Duodenal mucosa (tissue), 2 donors: ENCODE data around the gene ALKBH2.

Source experiments
- H3K27ac ChIP-seq: one replicate; pipeline ENCODE4 v1.7.0; 2013; ENCODE audit warnings: low read depth, low read length
- H3K27me3 ChIP-seq, 2 donors: one replicate each; pipeline ENCODE4 v1.7.0; 2013; ENCODE audit warnings: low read length in 2 of 2, control low read depth in 1 of 2; ENCODE audit not compliant: insufficient read depth in 2 of 2, control insufficient read depth in 1 of 2
- H3K36me3 ChIP-seq, 2 donors: one replicate each; pipeline ENCODE4 v1.7.0; 2013; ENCODE audit warnings: low read length in 2 of 2, control low read depth in 1 of 2; ENCODE audit not compliant: insufficient read depth in 2 of 2, control insufficient read depth in 1 of 2
- H3K4me1 ChIP-seq, 2 donors: one replicate each; pipeline ENCODE4 v1.7.0; 2013; ENCODE audit warnings: low read length in 2 of 2, control low read depth in 1 of 2; ENCODE audit not compliant: insufficient read depth in 2 of 2, control insufficient read depth in 1 of 2
- H3K4me3 ChIP-seq, 2 donors: one replicate each; pipeline ENCODE4 v1.7.0; 2013; ENCODE audit warnings: low read length in 2 of 2, low read depth in 1 of 2
- H3K9ac ChIP-seq, 2 donors: one replicate each; pipeline ENCODE4 v1.7.0; 2013; ENCODE audit warnings: low read length in 2 of 2, low read depth in 1 of 2
- H3K9me3 ChIP-seq, 2 donors: one replicate each; pipeline ENCODE4 v1.7.0; 2013; ENCODE audit warnings: low read length in 2 of 2, control low read depth in 1 of 2; ENCODE audit not compliant: control insufficient read depth in 1 of 2

The ALKBH2 gene

GRCh38 chr12:109127533-109128242 lies 34.4 kb upstream of the ALKBH2 start:
- Histone ChIP-seq H3K27me3 (no peaks in the 10 kb centered on the region), H3K36me3 (peaks cover 0 to 17% of the 10 kb centered on the region in 2 donors), H3K4me1 (peaks cover 0 to 5% of the 10 kb centered on the region in 2 donors), H3K9ac (no peak overlapping the region), H3K27ac (no peak overlapping the region), H3K4me3 (no peak overlapping the region), H3K9me3 (no peaks in the 10 kb centered on the region)

DNA sequence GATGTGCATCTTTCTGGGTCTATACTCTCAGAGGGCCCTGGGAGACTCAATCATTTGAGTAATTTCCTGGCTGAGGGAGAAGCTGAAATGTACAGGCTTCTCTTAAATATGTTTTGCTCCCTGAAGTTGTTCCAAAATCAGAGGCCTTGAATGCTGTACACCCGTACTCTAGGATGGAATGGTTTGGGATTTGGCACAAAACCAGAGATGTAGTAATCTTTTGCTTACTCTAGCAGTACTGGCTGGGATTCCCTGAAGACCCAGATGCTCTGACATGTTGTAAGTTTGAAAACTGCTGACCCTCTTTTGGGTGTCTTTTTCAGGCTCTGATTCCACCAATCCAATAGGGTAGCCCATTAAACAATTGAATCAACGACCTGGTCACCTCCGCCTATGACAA lies 33.5 kb upstream of the ALKBH2 start:
- Histone ChIP-seq H3K36me3 (peaks cover 0 to 18% of the 10 kb centered on the region in 2 donors), H3K27ac (no peak overlapping the region), H3K27me3 (no peaks in the 10 kb centered on the region), H3K4me1 (peaks cover 0 to 5% of the 10 kb centered on the region in 2 donors), H3K4me3 (no peak overlapping the region), H3K9me3 (no peaks in the 10 kb centered on the region), H3K9ac (no peak overlapping the region)

DNA sequence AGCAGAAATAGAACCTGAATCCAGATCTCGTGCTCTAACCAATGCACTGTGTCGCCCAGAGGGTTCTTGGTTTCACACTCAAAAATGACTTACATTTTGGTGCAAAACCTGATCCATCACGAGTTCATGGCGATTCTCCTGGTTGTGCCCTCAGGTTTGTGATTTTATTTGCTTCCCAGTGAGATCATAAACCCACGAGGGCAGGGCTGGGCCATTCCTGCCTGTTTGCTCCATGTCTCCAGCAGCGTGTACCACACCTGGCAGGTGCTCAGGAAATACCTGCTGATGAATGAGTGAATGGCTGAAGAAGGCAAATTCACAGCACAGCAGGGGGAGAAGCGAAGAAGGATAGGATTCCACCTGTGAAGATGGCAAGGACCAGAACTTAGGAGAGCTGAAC lies 32.5 kb upstream of the ALKBH2 start:
- Histone ChIP-seq H3K4me3 (no peak overlapping the region), H3K9me3 (no peaks in the 10 kb centered on the region), H3K27me3 (no peaks in the 10 kb centered on the region), H3K36me3 (peaks cover 0 to 24% of the 10 kb centered on the region in 2 donors), H3K4me1 (peaks cover 0 to 5% of the 10 kb centered on the region in 2 donors), H3K27ac (no peak overlapping the region), H3K9ac (no peak overlapping the region)

- H3K36me3 ChIP-seq, result peaks cover 0 to 18% of the 10 kb centered on the region in 2 donors
- no peak overlapping the region for H3K9ac ChIP-seq
- H3K27me3 ChIP-seq, result no peaks in the 10 kb centered on the region
- H3K4me3 ChIP-seq, result no peak overlapping the region
- H3K9me3 ChIP-seq, result no peaks in the 10 kb centered on the region
- H3K27ac ChIP-seq, result no peak overlapping the region
- H3K4me1 ChIP-seq, result peaks cover 6 to 11% of the 10 kb centered on the region in 2 donors
Measured at GRCh38 chr12:109124878-109125648, 31.8 kb upstream of the ALKBH2 start.

DNA sequence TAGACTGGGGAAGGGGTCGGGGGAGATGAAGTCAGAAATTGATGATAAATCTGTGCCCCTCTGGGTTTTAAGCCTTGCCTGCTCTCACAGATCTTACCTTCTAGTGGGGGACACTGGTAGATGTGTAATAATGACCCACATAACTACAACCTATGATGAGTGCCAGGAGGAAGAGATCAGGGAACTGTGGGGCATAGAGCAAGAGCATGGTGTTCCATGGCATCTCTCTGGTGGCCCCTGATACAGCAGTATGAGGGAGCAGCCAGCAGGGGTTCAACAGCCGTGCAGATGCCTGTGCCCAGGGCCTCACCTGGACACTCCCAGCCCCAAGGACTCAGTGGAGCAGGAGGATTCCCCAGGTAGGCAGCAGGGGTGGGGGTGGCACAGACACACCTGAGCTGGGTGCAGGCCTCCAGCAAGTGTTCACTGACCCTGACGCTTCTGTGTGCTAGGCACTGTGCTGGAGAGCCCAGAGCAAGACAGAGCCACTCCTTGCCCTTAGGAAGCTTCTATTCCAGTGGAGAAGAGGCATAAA lies 28.1 kb upstream of the ALKBH2 start:
- Histone ChIP-seq H3K27ac (no peak overlapping the region), H3K9me3 (no peaks in the 10 kb centered on the region)

GRCh38 chr12:109120557-109120956 lies 27.3 kb upstream of the ALKBH2 start:
- H3K4me1 ChIP-seq, result peaks cover 36 to 39% of the 10 kb centered on the region in 2 donors
- no peaks in the 10 kb centered on the region for H3K27me3 ChIP-seq
- no peak overlapping the region for H3K27ac ChIP-seq
- H3K36me3 ChIP-seq, result peaks cover 0 to 7% of the 10 kb centered on the region in 2 donors
- H3K9ac ChIP-seq, result no peak overlapping the region
- H3K9me3 ChIP-seq, result no peaks in the 10 kb centered on the region
- no peak overlapping the region for H3K4me3 ChIP-seq

More for the DNA sequence above, 28.1 kb upstream of the ALKBH2 start:
- Histone ChIP-seq H3K27me3 (no peaks in the 10 kb centered on the region), H3K9ac (no peak overlapping the region), H3K36me3 (peaks cover 0 to 14% of the 10 kb centered on the region in 2 donors), H3K4me1 (peaks cover 27 to 35% of the 10 kb centered on the region in 2 donors), H3K4me3 (no peak overlapping the region)

GRCh38 chr12:109120095-109120494 lies 26.8 kb upstream of the ALKBH2 start:
- Histone ChIP-seq H3K27me3 (no peaks in the 10 kb centered on the region), H3K27ac (no peak overlapping the region), H3K9ac (no peak overlapping the region), H3K9me3 (no peaks in the 10 kb centered on the region), H3K4me3 (no peak overlapping the region), H3K36me3 (peaks cover 0 to 7% of the 10 kb centered on the region in 2 donors), H3K4me1 (peaks cover 40 to 43% of the 10 kb centered on the region in 2 donors)

DNA sequence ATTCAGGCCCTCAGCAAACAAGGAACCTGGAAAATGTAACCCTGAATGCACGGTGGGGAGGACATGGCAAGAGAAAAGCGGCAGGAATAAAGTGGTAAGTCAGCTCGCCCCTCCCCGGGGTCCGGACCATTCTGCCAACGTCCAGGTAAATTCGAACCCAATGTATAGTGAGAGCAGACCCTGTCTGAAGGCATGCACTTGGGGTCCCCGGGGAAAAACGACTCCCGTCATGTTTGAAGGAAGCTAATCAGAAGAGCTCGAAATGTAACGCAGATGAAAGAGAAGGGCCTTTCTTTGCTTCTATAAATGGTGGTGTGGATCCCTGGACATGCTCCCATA lies 23.3 kb upstream of the ALKBH2 start:
- H3K9ac ChIP-seq, result peak overlapping the region; percentile 3 to 48
- peak overlapping the region in 1 of 2 donors; percentile 57 for H3K4me3 ChIP-seq
- peaks cover 67 to 71% of the 10 kb centered on the region in 2 donors for H3K4me1 ChIP-seq
- peaks cover 0 to 4% of the 10 kb centered on the region in 2 donors for H3K36me3 ChIP-seq
- no peaks in the 10 kb centered on the region for H3K9me3 ChIP-seq
- H3K27me3 ChIP-seq, result no peaks in the 10 kb centered on the region
- peak overlapping the region; percentile 77 for H3K27ac ChIP-seq

DNA sequence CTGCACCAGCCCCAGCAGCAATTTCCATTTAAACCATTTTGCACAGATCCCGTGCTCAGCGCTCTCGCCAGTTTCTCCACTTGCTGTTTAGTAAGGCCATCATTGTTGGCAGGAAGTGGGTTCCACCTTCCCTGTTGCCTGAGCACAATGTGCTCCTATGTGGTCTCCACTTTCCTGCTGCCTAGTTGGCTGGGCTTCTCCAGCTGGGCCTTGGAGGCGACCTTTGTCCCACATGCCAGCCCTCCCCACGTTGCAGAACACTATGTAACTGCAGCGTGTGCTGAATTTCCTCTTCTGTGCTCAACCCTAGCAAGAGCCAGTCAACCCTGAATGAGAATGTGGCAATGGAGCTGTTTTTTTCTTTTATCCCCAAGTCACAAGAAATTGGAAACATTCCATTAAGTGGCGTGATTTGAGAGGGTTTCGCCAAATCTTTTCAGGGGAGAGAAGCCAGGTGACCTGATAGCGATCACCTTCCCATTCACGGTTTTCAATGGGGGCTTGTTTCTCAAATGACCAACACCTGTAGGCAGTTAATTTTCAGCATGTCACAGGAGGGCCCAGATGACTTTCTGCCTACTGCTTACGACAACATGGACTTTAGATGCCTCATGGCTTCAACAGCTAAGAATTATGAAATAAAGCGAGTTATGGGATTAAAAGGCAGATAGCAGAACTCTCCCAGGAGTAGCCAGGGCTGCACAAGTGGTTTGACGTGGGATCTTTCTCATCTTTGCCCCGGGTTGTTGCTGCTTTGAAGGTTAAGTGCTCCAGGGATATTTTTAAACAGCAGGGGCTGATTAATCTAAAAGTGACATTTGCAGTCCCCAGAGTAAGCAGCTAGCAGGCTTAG lies 22.7 kb upstream of the ALKBH2 start, which contains the start of gene ACACB:
Gene ACACB, plus strand, starts transcription at position 830 of the 853 bp plus-strand sequence. CDS start 22,819 bp downstream, outside the sequence.
- Histone ChIP-seq H3K9me3 (no peaks in the 10 kb centered on the region), H3K27ac (peak within 1 kb of the TSS; percentile 77), H3K27me3 (no peaks in the 10 kb centered on the region), H3K4me1 (peaks cover 67 to 72% of the 10 kb centered on the region in 2 donors), H3K9ac (peak within 1 kb of the TSS; percentile 3 to 48), H3K4me3 (peak within 1 kb of the TSS; percentile 34 to 57), H3K36me3 (no peaks in the 10 kb centered on the region)
